Suprapubic skin (tissue), 4 donors: ENCODE data around the gene PCTP. TPM values are rescaled to one million over a fixed set of nuclear protein-coding genes. Genes with fewer than 3 reads are reported as not detected.

Source experiments
- DNase-seq, 2 donors: peaks; one replicate each; pipeline ENCODE4 v3.0.0-alpha.2; 2019; ENCODE audit warnings: low spot score in 2 of 2
- H3K27ac ChIP-seq: fragments of 200-600 bp; sonication (generic); one replicate; pipeline ENCODE4 v1.5.1; 2019
- H3K27me3 ChIP-seq: fragments of 200-600 bp; sonication (generic); one replicate; pipeline ENCODE4 v1.5.1; 2019
- H3K36me3 ChIP-seq: fragments of 200-600 bp; sonication (generic); one replicate; pipeline ENCODE4 v1.5.1; 2019
- H3K4me1 ChIP-seq: fragments of 200-600 bp; sonication (generic); one replicate; pipeline ENCODE4 v1.5.1; 2019
- H3K4me3 ChIP-seq: fragments of 200-600 bp; sonication (generic); one replicate; pipeline ENCODE4 v1.5.1; 2019; ENCODE audit warnings: mild to moderate bottlenecking
- H3K9me3 ChIP-seq: fragments of 200-600 bp; sonication (generic); one replicate; pipeline ENCODE4 v1.5.1; 2019
- EP300 ChIP-seq: sonication (generic); formaldehyde crosslinking; IDR thresholded peaks from one replicate; pipeline ENCODE4 v1.6.1; 2017; ENCODE audit warnings: antibody characterized with exemption
- POLR2A ChIP-seq, 2 donors: fragments of 450-650 bp; IDR thresholded peaks; one replicate each; pipeline ENCODE4 v1.6.1; 2017; ENCODE audit warnings: antibody characterized with exemption in 2 of 2, mild to moderate bottlenecking in 2 of 2, moderate library complexity in 2 of 2
- POLR2AphosphoS5 ChIP-seq, 3 donors: sonication (generic); formaldehyde crosslinking; IDR thresholded peaks; one replicate each; pipeline ENCODE4 v1.6.1; 2017; ENCODE audit warnings: antibody characterized with exemption in 3 of 3
- WGBS: methylation state at CpG from one replicate; pipeline ENCODE4 v1.1.5; 2018; 5-methylcytosine and 5-hydroxymethylcytosine counted together
- total RNA-seq, 4 donors: library from RNA; depleted of rRNA; stranded (reverse); fragments of >200 nt; gene quantifications; one replicate each; pipeline ENCODE4 v1.1.0, GENCODE V29; 2016
- TF ChIP-seq, protein P1 (sequence below), 2 donors: fragments of 200-600 bp in 1 of 2; fragments of 450-650 bp in 1 of 2; sonication (generic) in 1 of 2; IDR thresholded peaks; one replicate each; pipeline ENCODE4 v1.5.1; 2016 to 2019; ENCODE audit warnings: antibody characterized with exemption in 2 of 2, mild to moderate bottlenecking in 1 of 2, moderate library complexity in 1 of 2

PCTP gene
- total RNA-seq, 4 donors from 2014 or later, result 6.4 to 17.4 (median 11.2) TPM

DNA sequence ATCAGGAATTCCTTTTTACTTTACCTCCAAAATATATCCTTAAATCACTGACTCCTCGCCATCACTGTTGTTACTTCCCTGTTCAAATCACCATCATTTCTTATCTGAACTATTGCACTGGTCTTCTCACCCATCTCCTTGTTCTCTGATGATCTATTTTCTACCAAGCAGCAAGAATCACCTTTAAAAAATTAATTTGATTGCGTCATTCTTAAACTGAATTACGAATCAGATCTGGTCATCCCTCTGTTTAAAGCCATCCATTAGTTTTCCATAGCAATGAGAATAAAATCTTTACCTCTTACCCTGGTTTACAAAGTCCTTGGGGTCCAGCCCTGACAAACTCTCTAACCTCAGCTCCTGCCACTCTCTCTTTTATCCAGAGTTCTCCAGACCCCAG, 14.6 kb downstream of the PCTP start:
- DNase-seq, result no peak
- Histone ChIP-seq H3K27ac (no peak overlapping the region), H3K36me3 (peaks cover 5% of the 10 kb centered on the region), H3K27me3 (no peaks in the 10 kb centered on the region), H3K4me1 (peaks cover 26% of the 10 kb centered on the region), H3K4me3 (no peak overlapping the region), H3K9me3 (no peaks in the 10 kb centered on the region)
- TF ChIP-seq POLR2A (IDR thresholded peaks at IDR 0.05) (no peak), POLR2AphosphoS5 (IDR thresholded peaks at IDR 0.05) (no peak), EP300 (no peak)
- TF ChIP-seq, protein P1, sequence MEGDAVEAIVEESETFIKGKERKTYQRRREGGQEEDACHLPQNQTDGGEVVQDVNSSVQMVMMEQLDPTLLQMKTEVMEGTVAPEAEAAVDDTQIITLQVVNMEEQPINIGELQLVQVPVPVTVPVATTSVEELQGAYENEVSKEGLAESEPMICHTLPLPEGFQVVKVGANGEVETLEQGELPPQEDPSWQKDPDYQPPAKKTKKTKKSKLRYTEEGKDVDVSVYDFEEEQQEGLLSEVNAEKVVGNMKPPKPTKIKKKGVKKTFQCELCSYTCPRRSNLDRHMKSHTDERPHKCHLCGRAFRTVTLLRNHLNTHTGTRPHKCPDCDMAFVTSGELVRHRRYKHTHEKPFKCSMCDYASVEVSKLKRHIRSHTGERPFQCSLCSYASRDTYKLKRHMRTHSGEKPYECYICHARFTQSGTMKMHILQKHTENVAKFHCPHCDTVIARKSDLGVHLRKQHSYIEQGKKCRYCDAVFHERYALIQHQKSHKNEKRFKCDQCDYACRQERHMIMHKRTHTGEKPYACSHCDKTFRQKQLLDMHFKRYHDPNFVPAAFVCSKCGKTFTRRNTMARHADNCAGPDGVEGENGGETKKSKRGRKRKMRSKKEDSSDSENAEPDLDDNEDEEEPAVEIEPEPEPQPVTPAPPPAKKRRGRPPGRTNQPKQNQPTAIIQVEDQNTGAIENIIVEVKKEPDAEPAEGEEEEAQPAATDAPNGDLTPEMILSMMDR (IDR thresholded peaks at IDR 0.05), result no peak
- 93% methylated on average over 3 of the region's 3 CpGs for WGBS

DNA sequence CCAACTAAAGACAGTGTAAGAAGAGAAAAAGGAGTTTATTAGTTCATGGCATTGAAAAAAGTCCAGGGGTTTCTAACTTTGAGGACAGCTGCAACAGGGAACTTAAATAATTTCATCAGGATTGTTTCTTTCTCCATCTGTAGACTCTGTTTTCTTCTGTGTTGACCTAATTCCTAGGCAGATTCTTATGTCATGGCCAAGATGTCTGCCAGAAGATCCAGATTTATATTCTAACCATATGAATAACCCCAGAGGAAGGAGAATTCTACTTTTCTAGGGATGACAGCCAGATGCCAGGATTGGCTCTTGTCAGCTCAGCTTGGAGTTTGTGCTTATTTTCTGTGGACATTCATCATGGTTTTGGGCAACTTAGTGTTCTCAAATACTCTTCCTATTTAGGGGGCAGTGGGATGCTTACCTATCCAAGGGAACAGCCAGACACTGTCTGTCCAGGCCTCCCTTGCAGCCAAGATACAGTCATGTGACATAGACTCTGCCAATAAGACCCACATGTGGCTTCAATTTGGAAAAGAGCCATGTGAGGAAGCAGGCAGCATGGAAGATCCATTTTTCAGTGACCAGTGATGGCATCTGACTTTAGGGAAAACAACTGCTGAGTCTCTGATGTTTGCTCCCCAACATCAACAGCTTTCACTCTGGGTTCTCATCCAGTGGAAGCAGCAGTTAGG, 18.2 kb downstream of the PCTP start:
- H3K27ac ChIP-seq, result peak overlapping the region; percentile 62

DNA sequence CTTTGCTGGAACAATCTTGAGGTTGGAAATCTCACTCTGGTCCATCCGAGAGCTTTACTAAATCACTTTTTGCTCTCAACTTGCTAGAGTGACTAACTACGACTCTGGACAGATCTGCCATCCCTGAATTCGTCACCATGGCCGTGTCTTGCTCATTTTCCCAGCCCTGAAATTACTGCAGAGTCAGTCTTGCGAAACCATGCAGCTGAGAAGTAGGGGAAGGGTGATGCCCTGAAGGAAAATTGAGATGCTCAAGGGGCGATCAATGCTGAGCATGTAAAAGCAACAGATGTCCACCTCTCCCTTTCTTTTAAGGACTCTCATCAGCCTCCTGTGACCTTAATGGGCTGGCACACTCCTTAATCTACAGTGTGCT, 18.8 kb downstream of the PCTP start:
- H3K4me3 ChIP-seq, result no peak overlapping the region
- DNase-seq, result no peak

More for the DNA sequence above, 18.2 kb downstream of the PCTP start:
- peaks cover 22% of the 10 kb centered on the region for H3K36me3 ChIP-seq
- DNase-seq, result no peak
- H3K4me1 ChIP-seq, result peaks cover 20% of the 10 kb centered on the region
- no peak overlapping the region for H3K4me3 ChIP-seq
- no peak for TF ChIP-seq POLR2A (IDR thresholded peaks at IDR 0.05)
- TF ChIP-seq EP300, result no peak
- no peaks in the 10 kb centered on the region for H3K9me3 ChIP-seq
- no peaks in the 10 kb centered on the region for H3K27me3 ChIP-seq

DNA sequence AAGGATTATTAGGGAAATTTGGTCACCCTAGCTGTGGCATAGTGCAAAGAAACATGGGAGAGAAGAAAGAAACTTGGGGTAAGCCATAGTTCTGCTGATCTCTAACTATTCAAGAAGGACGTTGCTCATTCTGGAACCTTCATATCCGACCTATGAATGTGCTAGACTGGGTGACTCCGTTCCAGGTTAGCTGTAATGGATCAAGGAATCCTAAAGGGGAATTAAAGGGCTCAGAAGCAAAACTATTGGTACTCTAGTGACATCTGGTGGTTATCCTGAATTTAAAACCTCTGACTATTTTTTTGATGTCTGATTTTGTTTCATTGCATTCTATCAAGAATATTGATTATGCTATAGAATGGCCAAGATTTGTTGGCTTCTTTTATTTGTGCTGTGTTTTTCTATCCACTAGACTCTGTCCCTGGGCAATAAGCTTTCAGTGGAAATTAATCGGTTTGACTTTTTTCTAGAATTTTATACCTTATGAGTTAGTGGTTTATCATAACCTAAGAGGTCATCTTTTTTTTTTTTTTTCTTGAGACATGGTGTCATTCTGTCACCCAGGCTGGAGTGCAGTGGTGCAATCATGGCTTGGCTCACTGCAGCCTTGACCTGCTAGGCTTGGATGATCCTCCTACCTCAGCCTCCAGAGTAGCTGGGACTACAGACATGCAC, 19.5 kb downstream of the PCTP start:
- no peaks in the 10 kb centered on the region for H3K9me3 ChIP-seq
- TF ChIP-seq, protein P1 (IDR thresholded peaks at IDR 0.05), result peak; percentile 37 to 48
- TF ChIP-seq POLR2AphosphoS5 (IDR thresholded peaks at IDR 0.05), result no peak
- no peak for TF ChIP-seq POLR2A (IDR thresholded peaks at IDR 0.05)
- TF ChIP-seq EP300, result no peak
- no peak for DNase-seq
- H3K27ac ChIP-seq, result peak overlapping the region; percentile 62
- WGBS, result 57% methylated on average over 4 of the region's 4 CpGs
- H3K36me3 ChIP-seq, result peaks cover 25% of the 10 kb centered on the region
- no peaks in the 10 kb centered on the region for H3K27me3 ChIP-seq
- no peak overlapping the region for H3K4me3 ChIP-seq
- peaks cover 18% of the 10 kb centered on the region for H3K4me1 ChIP-seq

More for the DNA sequence above, 18.8 kb downstream of the PCTP start:
- Histone ChIP-seq H3K4me1 (peaks cover 18% of the 10 kb centered on the region), H3K9me3 (no peaks in the 10 kb centered on the region), H3K27ac (peak overlapping the region; percentile 62), H3K36me3 (peaks cover 25% of the 10 kb centered on the region), H3K27me3 (no peaks in the 10 kb centered on the region)
- 49% methylated on average over 6 of the region's 6 CpGs for WGBS
- TF ChIP-seq POLR2AphosphoS5 (IDR thresholded peaks at IDR 0.05), result peak in 1 of 3 donors; percentile 16
- TF ChIP-seq, protein P1 (IDR thresholded peaks at IDR 0.05), result no peak

DNA sequence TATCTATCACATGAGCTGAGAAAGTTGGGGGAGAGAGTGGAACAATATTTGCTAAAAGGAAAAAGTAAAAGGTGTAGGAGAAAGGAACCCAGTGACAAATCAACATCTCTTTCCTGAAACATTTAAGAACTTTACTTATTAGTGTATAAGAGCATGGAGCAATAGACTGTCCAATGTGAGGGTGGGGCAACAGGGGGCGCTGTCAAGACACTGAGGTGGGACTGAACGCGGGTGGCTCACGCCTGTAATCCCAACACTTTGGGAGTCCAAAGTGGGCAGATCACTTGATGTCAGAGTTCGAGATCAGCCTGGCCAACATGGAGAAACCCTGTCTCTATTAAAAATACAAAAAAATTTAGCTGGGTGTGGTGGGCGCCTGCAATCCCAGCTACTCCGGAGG, 21.2 kb downstream of the PCTP start:
- Histone ChIP-seq H3K4me1 (peaks cover 14% of the 10 kb centered on the region), H3K36me3 (peaks cover 40% of the 10 kb centered on the region), H3K9me3 (no peaks in the 10 kb centered on the region), H3K27ac (no peak overlapping the region), H3K27me3 (no peaks in the 10 kb centered on the region), H3K4me3 (no peak overlapping the region)
- TF ChIP-seq EP300, result no peak
- TF ChIP-seq, protein P1 (IDR thresholded peaks at IDR 0.05), result no peak
- WGBS, result 97% methylated on average over 7 of the region's 7 CpGs
- DNase-seq, result no peak
